Cardiac muscle cell (in vitro differentiated cells and primary cell): ENCODE measurements around the gene SPG7. TPM values are rescaled to one million over a fixed set of nuclear protein-coding genes. Genes with fewer than 3 reads are reported as not detected.
A peak's percentile ranks its signal among the peaks of the same experiment; 100 is the strongest.

ENCODE experiments used
- DNase-seq, 2 donors: peaks; one replicate each; pipeline versions ENCODE4 v3.0.0 to v3.0.0-alpha.2; 2010 to 2017; ENCODE audit warnings: low read depth in 1 of 2, low spot score in 1 of 2
- H3K27ac ChIP-seq: fragments of 200-600 bp; sonication (generic); 2 replicates; pipeline ENCODE4 v1.5.1; 2016
- H3K27me3 ChIP-seq: fragments of 200-600 bp; sonication (generic); 2 replicates; pipeline ENCODE4 v1.6.0; 2016; ENCODE audit warnings: control low read depth
- H3K36me3 ChIP-seq: fragments of 200-600 bp; sonication (generic); 2 replicates; pipeline ENCODE4 v1.5.1; 2016; ENCODE audit warnings: control low read depth
- H3K4me1 ChIP-seq: fragments of 200-600 bp; sonication (generic); 2 replicates; pipeline ENCODE4 v1.8.1; 2017; ENCODE audit warnings: low read depth, mild to moderate bottlenecking, mixed run types
- H3K4me3 ChIP-seq: fragments of 200-600 bp; sonication (generic); 2 replicates; pipeline ENCODE4 v1.5.1; 2016; ENCODE audit warnings: mild to moderate bottlenecking
- H3K9me3 ChIP-seq: fragments of 200-600 bp; sonication (generic); 2 replicates; pipeline ENCODE4 v1.5.1; 2017; ENCODE audit warnings: low read depth, mild to moderate bottlenecking, control low read depth
- CTCF ChIP-seq: IDR thresholded peaks from 2 replicates; pipeline ENCODE4 v1.5.1; 2012; ENCODE audit warnings: low read depth, mild to moderate bottlenecking, low read length
- polyA plus RNA-seq: library from polyadenylated mRNA; unstranded; fragments of >200 nt; fragmentation: Nextera tagmentation; extraction: Ambion mirVana; gene quantifications from 2 replicates; pipeline ENCODE4 v1.2.1, GENCODE V29; 2016
- total RNA-seq: library from RNA; depleted of rRNA; stranded (reverse); fragments of >200 nt; gene quantifications from 2 replicates; pipeline ENCODE4 v1.2.3, GENCODE V29; 2016

SPG7 gene
- total and polyA plus RNA-seq, 2 experiments from 2014 or later, result 110 to 248 TPM

DNA sequence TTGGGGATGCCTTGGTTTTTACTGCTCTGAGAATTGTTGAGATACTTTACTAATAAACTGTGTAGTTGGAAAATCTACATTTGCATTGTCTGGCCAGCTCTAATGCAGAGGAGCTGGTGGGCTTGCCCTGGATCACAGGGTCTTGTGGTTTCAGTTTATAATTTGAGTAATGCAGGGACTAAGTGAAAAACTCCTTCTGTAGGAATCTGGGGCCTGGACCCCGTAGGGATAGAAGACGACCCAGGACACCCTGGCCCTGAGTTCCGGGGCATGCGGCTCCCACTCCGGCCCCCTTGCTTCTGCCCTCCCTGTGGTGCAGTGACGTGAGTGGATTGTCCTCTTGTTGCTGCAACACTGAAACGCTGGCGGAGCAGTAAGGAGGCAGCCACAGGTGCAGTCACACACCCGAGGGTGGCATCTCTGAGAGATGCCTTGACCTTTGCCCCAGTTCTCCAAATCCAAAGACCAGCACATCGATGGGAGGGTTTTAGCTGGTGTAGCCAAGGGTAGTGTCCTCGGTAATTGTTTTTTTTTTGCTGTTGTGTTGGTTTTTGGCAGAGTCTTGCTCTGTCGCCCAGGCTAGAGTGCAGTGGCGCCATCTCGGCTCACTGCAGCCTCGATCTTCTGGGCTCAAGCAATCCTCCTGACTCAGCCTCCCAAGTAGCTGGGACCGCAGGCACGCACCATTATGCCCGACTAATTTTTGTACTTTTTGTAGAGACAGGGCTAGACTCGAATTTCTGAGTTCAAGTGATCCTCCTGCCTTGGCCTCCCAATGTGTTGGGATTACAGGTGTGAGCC is 49.7 kb downstream of the SPG7 start:
- Histone ChIP-seq H3K36me3 (peaks cover 29% of the 10 kb centered on the region), H3K9me3 (no peaks in the 10 kb centered on the region), H3K27ac (peak overlapping the region; percentile 84), H3K4me3 (no peak overlapping the region), H3K27me3 (no peaks in the 10 kb centered on the region), H3K4me1 (peaks cover 8% of the 10 kb centered on the region)
- no peak for TF ChIP-seq CTCF
- no peak for DNase-seq

GRCh38 chr16:89560378-89561141 is 52.4 kb downstream of the SPG7 start, which contains the start of gene RPL13:
Gene RPL13, plus strand, starts transcription at chr16:89560682. Its CDS starts 278 bp downstream, at chr16:89560960.
- peak within 1 kb of the TSS; percentile 72 for H3K4me3 ChIP-seq
- H3K4me1 ChIP-seq, result peaks cover 12% of the 10 kb centered on the region
- peaks cover 36% of the 10 kb centered on the region for H3K36me3 ChIP-seq
- H3K27ac ChIP-seq, result peak within 1 kb of the TSS; percentile 98
- peak; percentile 97 to 98 for DNase-seq
- no peaks in the 10 kb centered on the region for H3K27me3 ChIP-seq
- H3K9me3 ChIP-seq, result no peaks in the 10 kb centered on the region
- no peak for TF ChIP-seq CTCF

- peaks cover 34% of the 10 kb centered on the region for H3K36me3 ChIP-seq
- H3K27me3 ChIP-seq, result no peaks in the 10 kb centered on the region
- peak overlapping the region; percentile 72 for H3K4me3 ChIP-seq
- peaks cover 20% of the 10 kb centered on the region for H3K4me1 ChIP-seq
- H3K9me3 ChIP-seq, result no peaks in the 10 kb centered on the region
- H3K27ac ChIP-seq, result peak overlapping the region; percentile 98
- DNase-seq, result no peak
- no peak for TF ChIP-seq CTCF
These were observed 53.1 kb downstream of the SPG7 start for GRCh38 chr16:89561142-89561883.

GRCh38 chr16:89561884-89562599 is 53.8 kb downstream of the SPG7 start:
- Histone ChIP-seq H3K27ac (peak overlapping the region; percentile 50), H3K4me3 (peak overlapping the region; percentile 72), H3K9me3 (no peaks in the 10 kb centered on the region)

More at GRCh38 chr16:89561884-89562599, 53.8 kb downstream of the SPG7 start:
- peaks cover 32% of the 10 kb centered on the region for H3K36me3 ChIP-seq
- H3K4me1 ChIP-seq, result peaks cover 20% of the 10 kb centered on the region
- TF ChIP-seq CTCF, result no peak
- no peaks in the 10 kb centered on the region for H3K27me3 ChIP-seq
- DNase-seq, result no peak
